Activated T-cell treated with anti-CD3 and anti-CD28 coated beads for 48 hours (primary cell): ENCODE measurements around the gene LIN7C.

Experiments used
- DNase-seq: peaks from one replicate; pipeline ENCODE4 v3.0.0-alpha.2; 2020; ENCODE audit warnings: low read depth

LIN7C gene

DNA sequence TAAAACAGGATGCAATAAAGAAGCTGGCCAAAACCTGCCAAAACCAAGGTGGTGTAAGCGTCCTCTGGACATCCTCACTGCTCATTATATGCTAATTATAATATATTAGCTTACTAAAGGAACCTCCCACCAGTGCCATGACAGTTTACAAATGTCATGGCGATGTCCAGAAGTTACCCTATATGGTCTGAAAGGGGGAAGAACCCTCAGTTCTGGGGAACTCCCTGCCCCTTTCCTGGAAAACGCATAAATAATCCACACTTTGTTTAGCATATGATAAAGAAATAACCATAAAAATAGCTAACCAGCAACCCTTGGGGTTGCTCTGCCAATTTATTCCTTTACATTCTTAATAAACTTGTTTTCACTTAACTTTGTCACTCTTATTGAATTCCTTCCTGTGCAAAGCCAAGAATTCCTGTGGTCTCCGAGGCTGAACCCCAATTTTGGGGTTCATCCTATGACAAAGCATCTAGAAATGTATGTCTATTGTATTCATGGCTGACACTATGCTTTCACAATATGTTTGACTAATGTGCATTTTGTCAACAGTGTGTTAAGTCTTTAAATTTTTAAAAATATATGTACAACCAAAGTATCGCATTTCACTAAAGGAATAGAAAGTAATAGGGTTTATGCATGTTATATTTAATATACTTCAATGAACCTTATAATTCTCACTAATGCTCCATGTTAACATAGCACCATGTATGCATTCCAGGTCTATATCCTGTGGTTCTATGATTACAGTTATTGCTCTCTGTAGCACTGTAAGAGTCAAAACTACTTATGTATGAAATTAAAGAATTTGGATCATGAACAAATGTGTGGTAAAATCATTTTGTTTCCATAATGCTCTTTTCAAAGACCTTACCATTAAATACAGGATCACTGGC, 59.0 kb downstream of the LIN7C start:
- DNase-seq = no peak

GRCh38 chr11:27445625-27446024, 60.9 kb downstream of the LIN7C start:
- DNase-seq = no peak

DNA sequence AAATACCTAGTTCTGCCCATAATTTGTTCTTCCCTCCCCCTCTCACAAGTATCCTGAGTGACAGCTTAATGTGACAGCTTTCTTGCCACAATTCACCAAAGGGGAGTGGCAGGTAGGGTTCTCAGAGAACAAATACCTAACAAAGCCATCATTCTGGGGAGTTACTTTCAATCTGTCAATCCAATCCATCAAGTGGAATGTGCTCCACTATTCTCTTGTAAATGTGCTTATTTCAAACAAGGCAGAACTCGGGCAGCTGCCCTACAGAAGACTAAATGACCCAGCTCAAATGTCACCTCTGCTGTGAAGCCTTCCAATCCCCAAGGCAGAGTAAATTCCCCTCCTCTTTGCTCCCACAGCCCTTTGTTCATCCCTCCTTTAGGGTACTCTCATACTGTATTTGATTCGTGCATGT, 61.8 kb downstream of the LIN7C start:
- DNase-seq = no peak
